HepG2 (cell line): ENCODE data around the gene CCDC85C. TPM values are rescaled to one million over a fixed set of nuclear protein-coding genes. Genes with fewer than 3 reads are reported as not detected.

Experiments
- ATAC-seq: fragments of 200-7000 bp; cut with Tn5 transposase; 3 replicates; pipeline ENCODE4 v1.9.1; 2020; ENCODE audit warnings: mild to moderate bottlenecking, moderate library complexity
- BruUV-seq: library from RNA; stranded (reverse); fragments of 400-500 nt; replicated peaks from 2 replicates; lab custom pipeline; 2021; lab: Mats Ljungman, UMichigan
- CTCF ChIA-PET: fragments of 300-600 bp; formaldehyde crosslinking; extraction: SDS; loops from one replicate; lab custom pipeline; 2021; ENCODE audit warnings: low total read pairs, inconsistent platforms, low intra/inter-chr PET ratio; lab: Yijun Ruan, JAX
- POLR2A ChIA-PET: fragments of 350-600 bp; sonication (Branson Sonifier 250); formaldehyde crosslinking; loops from one replicate; lab custom pipeline; 2020; ENCODE audit warnings: antibody characterized with exemption, inconsistent platforms; lab: Yijun Ruan, JAX
- DNase-seq: peaks from one replicate; pipeline ENCODE4 v3.0.0-alpha.2; 2015; ENCODE audit warnings: low spot score
- FAIRE-seq: peaks from 3 replicates; lab custom pipeline; 2011; peaks lifted over from hg19 to GRCh38; lab: Jason Lieb, UNC
- H2AFZ ChIP-seq: one replicate; pipeline ENCODE4 v1.6.1; 2011; ENCODE audit warnings: low read length, inconsistent platforms
- H3K27ac ChIP-seq: fragments of 300-600 bp; 3 replicates; pipeline ENCODE4 v1.8.0; 2011; ENCODE audit warnings: mixed run types, mild to moderate bottlenecking, mixed read lengths, low read length, inconsistent platforms; ENCODE audit not compliant: insufficient read depth; ENCODE audit errors: extremely low read length
- H3K27me3 ChIP-seq, 2 experiments: fragments of 200-600 bp in 1 of 2; 2 replicates in 1 of 2; 3 replicates in 1 of 2; pipeline versions ENCODE4 v1.6.0 to v1.8.0; 2011; ENCODE audit warnings: low read length in 2 of 2, mild to moderate bottlenecking in 2 of 2, moderate library complexity in 2 of 2, inconsistent platforms in 1 of 2; ENCODE audit not compliant: insufficient read depth in 2 of 2, control insufficient read depth in 1 of 2
- H3K36me3 ChIP-seq, 2 experiments: fragments of 200-600 bp in 1 of 2; replicated peaks in 1 of 2; 2 replicates in 1 of 2; 3 replicates in 1 of 2; pipeline versions ENCODE4 v1.5.1 to v1.8.0; 2011; ENCODE audit warnings: low read length in 2 of 2, inconsistent platforms in 1 of 2; ENCODE audit not compliant: insufficient read depth in 2 of 2, control insufficient read depth in 1 of 2
- H3K4me1 ChIP-seq: 2 replicates; pipeline ENCODE4 v1.5.1; 2012; ENCODE audit warnings: low read length, inconsistent platforms; ENCODE audit not compliant: insufficient read depth
- H3K4me2 ChIP-seq: 2 replicates; pipeline ENCODE4 v1.6.0; 2011; ENCODE audit warnings: low read depth, low read length, inconsistent platforms
- H3K4me3 ChIP-seq, 3 experiments: fragments of 200-600 bp in 1 of 3; sonication (generic), shearing (Covaris generic) in 1 of 3; replicated peaks in 1 of 3; 2 replicates each; pipeline ENCODE4 v1.5.1; 2011 to 2016; ENCODE audit warnings: low read length in 3 of 3, inconsistent platforms in 2 of 3, low read depth in 2 of 3, mild to moderate bottlenecking in 2 of 3, control low read depth in 1 of 3, mixed read lengths in 1 of 3; ENCODE audit not compliant: insufficient read depth in 1 of 3
- H3K79me2 ChIP-seq: one replicate; pipeline ENCODE4 v1.6.1; 2011; ENCODE audit warnings: low read length, inconsistent platforms; ENCODE audit not compliant: insufficient read depth
- H3K9ac ChIP-seq: 2 replicates; pipeline ENCODE4 v1.6.0; 2011; ENCODE audit warnings: mild to moderate bottlenecking, low read depth, low read length, inconsistent platforms; ENCODE audit not compliant: insufficient read depth
- H3K9me3 ChIP-seq: 2 replicates; pipeline ENCODE4 v1.5.1; 2012; ENCODE audit warnings: mild to moderate bottlenecking, low read length
- H4K20me1 ChIP-seq: 2 replicates; pipeline ENCODE4 v1.6.0; 2011; ENCODE audit warnings: inconsistent platforms, mild to moderate bottlenecking, low read length, moderate library complexity; ENCODE audit not compliant: insufficient read depth
- ATM ChIP-seq: fragments of 450-650 bp; IDR thresholded peaks from 2 replicates; pipeline ENCODE4 v1.7.1; 2017; ENCODE audit warnings: mild to moderate bottlenecking, borderline replicate concordance
- POLR2A ChIP-seq, 2 experiments: IDR thresholded peaks; 2 replicates each; pipeline ENCODE4 v1.6.1; 2011; ENCODE audit warnings: low read depth in 2 of 2, low read length in 2 of 2, mild to moderate bottlenecking in 1 of 2, moderate library complexity in 1 of 2; ENCODE audit not compliant: insufficient read depth in 1 of 2
- RBM22 ChIP-seq: fragments of 200-400 bp; formaldehyde crosslinking; optimal IDR thresholded peaks from 2 replicates; pipeline ENCODE3; 2017; ENCODE audit warnings: mild to moderate bottlenecking, low read length, moderate library complexity
- WIZ ChIP-seq: sonication (generic); formaldehyde crosslinking; IDR thresholded peaks from 2 replicates; pipeline ENCODE4 v1.5.1; 2020; ENCODE audit warnings: mild to moderate bottlenecking, missing genetic modification reagents
- ZBTB38 ChIP-seq: sonication (generic); formaldehyde crosslinking; IDR thresholded peaks from 2 replicates; pipeline ENCODE4 v1.5.1; 2020; ENCODE audit warnings: mild to moderate bottlenecking, missing genetic modification reagents
- ZNF30 ChIP-seq: sonication (generic); formaldehyde crosslinking; IDR thresholded peaks from 2 replicates; pipeline ENCODE4 v1.5.0; 2020; ENCODE audit warnings: mild to moderate bottlenecking, missing genetic modification reagents
- ZNF687 ChIP-seq: sonication (generic); formaldehyde crosslinking; IDR thresholded peaks from 2 replicates; pipeline ENCODE4 v1.5.1; 2020; ENCODE audit warnings: mild to moderate bottlenecking, missing genetic modification reagents, moderate library complexity
- ZNF800 ChIP-seq: sonication (generic); formaldehyde crosslinking; IDR thresholded peaks from 2 replicates; pipeline ENCODE4 v1.4.0; 2020; ENCODE audit warnings: missing genetic modification reagents
- ZSCAN5A ChIP-seq: sonication (generic); formaldehyde crosslinking; IDR thresholded peaks from 2 replicates; pipeline ENCODE4 v1.8.0; 2022; ENCODE audit warnings: mild to moderate bottlenecking, missing genetic modification reagents, borderline replicate concordance
- WGBS: methylation state at CpG from one replicate; pipeline ENCODE4 v1.1.6; 2017; ENCODE audit warnings: low lambda C conversion rate; 5-methylcytosine and 5-hydroxymethylcytosine counted together
- in situ Hi-C: cut with HindIII; loops from 2 replicates; pipeline ENCODE4 v1.10.0; 2017; ENCODE audit warnings: low pct_unique_long_range_greater_than_20kb; ENCODE audit not compliant: extremely low pct_ligation_motif_present
- intact Hi-C: fragments of 100-400 bp; cut with micrococcal nuclease; formaldehyde crosslinking; loops from one replicate; pipeline ENCODE4 v1.10.0; 2022; ENCODE audit not compliant: unreplicated experiment
- polyA plus RNA-seq, 8 experiments: library from polyadenylated mRNA; depleted of rRNA in 3 of 8; stranded (reverse) in 7 of 8; unstranded in 1 of 8; fragments of >200 nt; fragmentation: Illumina TruSeq in 4 of 8; extraction: Trizol in 4 of 8; gene quantifications; 2 replicates each; pipeline versions ENCODE4 v1.2.1 to v1.2.3, GENCODE V29; 2011 to 2016; ENCODE audit warnings: low read depth in 4 of 8, missing spikeins in 1 of 8, mixed read lengths in 1 of 8; ENCODE audit not compliant: insufficient read depth in 1 of 8
- total RNA-seq, 5 experiments: library from RNA; depleted of rRNA; stranded (reverse); fragments of >200 nt; fragmentation: Illumina TruSeq; extraction: Trizol; gene quantifications; 2 replicates each; pipeline ENCODE4 v1.2.3, GENCODE V29; 2016; ENCODE audit warnings: low read depth in 1 of 5

CCDC85C gene
- total and polyA plus RNA-seq, 2 of the 13 experiments (the other 11 are each of a cell fraction or from before 2014, with no cell fraction given), result 18.8 to 43.8 TPM

- in situ Hi-C loops (no loop called here), intact Hi-C loops (no loop called here)
- TF ChIP-seq POLR2A (IDR thresholded peaks at IDR 0.05; ENCODE audit: insufficient read depth in 1 of 2, low read depth in 2 of 2, low read length in 2 of 2) (peak in 1 of 2 experiments; percentile 30; a peak in 1 of 4 replicates), ATM (no peak), RBM22 (peak; percentile 67)
- H4K20me1 ChIP-seq, result peaks cover 10% of the 10 kb centered on the region; the same call in 1 of the 2 replicates
- H3K4me2 ChIP-seq, result no peak overlapping the region
- FAIRE-seq (no peak), DNase-seq (no peak), ATAC-seq (no peak)
- ChIA-PET CTCF (no interaction called here), POLR2A (no interaction called here)
- BruUV-seq, result TSS peak; percentile 84
- no peaks in the 10 kb centered on the region for H3K79me2 ChIP-seq
- H3K9me3 ChIP-seq, result no peaks in the 10 kb centered on the region
- H3K36me3 ChIP-seq, result peaks cover 32 to 80% of the 10 kb centered on the region in 2 experiments; a peak in 4 of 5 replicates
- H3K27ac ChIP-seq, result no peak overlapping the region
- WGBS, result 94% methylated on average over 15 of the region's 15 CpGs
- no peak overlapping the region for H2AFZ ChIP-seq
- no peaks in the 10 kb centered on the region for H3K4me1 ChIP-seq
- no peaks in the 10 kb centered on the region for H3K27me3 ChIP-seq
- H3K9ac ChIP-seq, result no peak overlapping the region
- no peak overlapping the region for H3K4me3 ChIP-seq
Observed at GRCh38 chr14:99510556-99511139, 93.4 kb downstream of the CCDC85C start.

- no peaks in the 10 kb centered on the region for H3K79me2 ChIP-seq
- WGBS, result 93% methylated on average over 13 of the region's 27 CpGs
- no peak overlapping the region for H3K27ac ChIP-seq
- no peak overlapping the region for H2AFZ ChIP-seq
- no TSS peak for BruUV-seq
- ATAC-seq (no peak; the same call in 1 of the 3 replicates), FAIRE-seq (no peak), DNase-seq (no peak)
- POLR2A ChIA-PET, result no interaction called here
- H3K4me3 ChIP-seq, result no peak overlapping the region
- no peaks in the 10 kb centered on the region for H3K4me1 ChIP-seq
- intact Hi-C loops (no loop called here), in situ Hi-C loops (no loop called here)
- no peak overlapping the region for H3K4me2 ChIP-seq
- no peaks in the 10 kb centered on the region for H3K27me3 ChIP-seq
- CTCF ChIA-PET, result no interaction called here
- H3K9me3 ChIP-seq, result no peaks in the 10 kb centered on the region
- peaks cover 32 to 83% of the 10 kb centered on the region in 2 experiments; a peak in 4 of 5 replicates for H3K36me3 ChIP-seq
- H4K20me1 ChIP-seq, result peaks cover 10% of the 10 kb centered on the region; the same call in 1 of the 2 replicates
- H3K9ac ChIP-seq, result no peak overlapping the region
- TF ChIP-seq RBM22 (peak; percentile 29), ZNF30 (CRISPR knock-in tag) (no peak), ZNF800 (CRISPR knock-in tag) (no peak), WIZ (no peak), ZSCAN5A (CRISPR knock-in tag) (no peak), ZBTB38 (CRISPR knock-in tag) (no peak), ZNF687 (CRISPR knock-in tag) (no peak)
Observed at GRCh38 chr14:99509871-99510555, 94.0 kb downstream of the CCDC85C start.
